GM12874 (cell line): ENCODE results near the gene RNF26.

Source experiments
- CTCF ChIP-seq: IDR thresholded peaks from 2 replicates; pipeline ENCODE4 v1.5.1; 2011; ENCODE audit warnings: low read depth, mild to moderate bottlenecking, control low read depth, low read length, moderate library complexity; ENCODE audit not compliant: insufficient read depth

The RNF26 gene

DNA sequence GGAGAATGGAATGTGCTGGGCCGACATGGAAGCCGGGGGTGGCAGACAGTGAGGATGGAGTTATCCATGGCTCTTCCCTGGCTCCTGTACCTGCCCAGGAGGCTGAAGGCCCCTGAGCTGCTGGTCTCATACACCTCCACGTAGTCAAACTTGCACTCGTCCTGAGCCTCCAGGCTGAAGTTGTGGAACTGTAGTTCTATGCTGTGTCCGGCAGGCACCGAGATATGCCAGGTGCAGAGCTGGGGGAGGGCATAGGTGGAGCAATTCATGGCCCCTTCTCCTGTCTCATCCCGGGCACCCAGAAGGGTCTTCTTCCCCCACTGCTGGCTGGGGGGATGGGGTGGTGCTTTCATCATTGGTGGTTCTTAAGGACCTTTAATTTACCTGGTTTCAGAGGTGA lies 9.4 kb downstream of the RNF26 start:
- TF ChIP-seq CTCF, result no peak

DNA sequence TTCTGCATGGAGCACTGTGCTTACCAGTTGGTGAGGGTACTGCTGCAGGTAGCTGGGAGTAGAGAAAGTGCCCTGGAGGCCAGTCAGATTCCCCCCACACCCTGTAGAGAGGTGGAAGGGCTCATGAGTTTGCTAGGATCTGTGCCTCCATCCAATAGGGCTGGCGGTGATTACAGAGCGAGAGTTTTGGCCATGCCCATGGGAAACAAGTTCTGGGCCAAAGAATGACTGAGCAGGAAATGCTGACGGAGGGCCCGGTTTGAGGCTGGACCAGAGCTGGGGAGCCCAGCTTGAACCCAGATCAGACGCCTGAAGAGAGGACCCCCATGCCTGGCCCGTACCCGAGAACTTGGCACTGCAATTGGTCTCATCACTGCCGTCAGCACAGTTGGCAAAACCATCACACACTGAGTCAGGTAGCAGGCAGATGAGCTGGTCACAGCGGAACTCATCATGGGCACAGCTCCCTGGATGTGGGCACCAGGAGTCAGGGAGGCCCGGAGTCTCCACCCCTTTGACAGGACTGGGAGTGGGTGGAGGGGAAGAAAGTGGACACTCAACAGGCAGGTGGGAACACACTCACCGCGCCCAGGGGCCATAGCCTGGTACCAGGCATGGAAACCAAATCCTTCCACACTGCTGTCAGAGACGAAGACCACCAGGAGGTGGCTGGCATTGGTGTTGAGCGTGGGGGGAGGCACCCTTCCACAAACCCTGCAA lies 10.1 kb downstream of the RNF26 start:
- no peak for TF ChIP-seq CTCF

GRCh38 chr11:119345685-119346084 lies 11.4 kb downstream of the RNF26 start:
- TF ChIP-seq CTCF, result no peak

- TF ChIP-seq CTCF, result no peak
Observed at GRCh38 chr11:119346605-119347004, 12.3 kb downstream of the RNF26 start, which contains the start of gene MFRP. TSS of gene MFRP (minus strand) at chr11:119346705. CDS start at chr11:119346513, 192 bp downstream.

GRCh38 chr11:119347242-119347641 lies 12.9 kb downstream of the RNF26 start:
- TF ChIP-seq CTCF, result no peak

DNA sequence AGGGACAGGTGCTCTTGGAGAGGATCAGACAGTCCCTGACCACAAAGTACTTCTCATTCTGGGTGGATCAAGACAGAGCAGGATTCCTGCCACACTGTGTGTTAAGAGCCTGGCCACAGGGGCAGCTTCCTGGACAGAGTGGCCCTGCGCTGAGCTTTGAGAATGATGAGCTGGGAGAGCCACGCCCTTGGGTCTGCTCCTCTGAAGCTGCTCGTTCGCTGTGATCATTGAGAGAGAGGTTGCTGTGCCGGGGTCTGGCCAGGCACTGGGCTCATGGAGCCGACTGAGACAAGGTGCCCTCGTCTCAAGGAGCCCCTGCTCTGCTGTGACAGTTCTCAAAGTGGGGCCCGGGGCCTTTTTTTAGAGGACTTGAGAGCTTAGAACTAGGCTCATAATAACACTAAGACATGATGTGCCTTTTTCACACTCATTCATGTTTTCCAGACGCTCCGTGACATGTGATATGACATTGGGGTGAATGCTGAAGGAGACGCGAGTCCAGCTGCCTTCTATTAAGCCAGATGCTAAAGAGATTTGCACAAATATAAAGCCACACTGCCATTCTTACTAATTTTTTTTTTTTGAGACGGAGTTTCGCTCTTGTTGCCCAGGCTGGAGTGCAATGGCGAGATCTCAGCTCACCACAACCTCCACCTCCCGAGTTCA lies 13.7 kb downstream of the RNF26 start:
- no peak for TF ChIP-seq CTCF

GRCh38 chr11:119350302-119350701 lies 16.0 kb downstream of the RNF26 start:
- TF ChIP-seq CTCF, result no peak
